ENCODE data around the gene MAP3K20.
"Not testable (repeated sequence)": the region's sequence is repeated elsewhere in the genome, so short reads cannot be mapped to it uniquely, and the experiment has no call there.

Gene MAP3K20

DNA sequence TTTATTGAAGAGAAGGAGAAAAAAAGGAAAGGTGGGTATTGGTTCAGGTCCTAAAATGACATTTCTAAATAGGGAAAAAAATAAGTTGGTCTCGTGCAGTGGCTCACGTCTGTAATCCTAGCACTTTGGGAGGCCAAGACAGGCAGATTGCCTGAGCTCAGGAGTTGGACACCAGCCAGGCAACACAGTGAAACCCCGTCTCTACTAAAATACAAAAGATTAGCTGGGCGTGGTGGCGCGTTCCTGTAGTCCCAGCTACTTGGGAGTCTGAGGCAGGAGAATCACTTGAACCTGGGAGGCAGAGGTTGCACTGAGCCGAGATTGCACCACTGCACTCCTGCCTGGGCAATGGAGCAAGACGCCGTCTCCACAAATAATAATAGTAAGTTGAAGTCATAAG lies 131.5 kb downstream of the MAP3K20 start:
- H3K27ac ChIP-seq (ENCODE audit: low read depth, low read length); H3K9ac ChIP-seq (ENCODE audit: low read length); H3K27me3 ChIP-seq (ENCODE audit: control insufficient read depth, insufficient read depth, low read length); H3K4me1 ChIP-seq (ENCODE audit: control insufficient read depth, insufficient read depth, low read length); H3K36me3 ChIP-seq (ENCODE audit: control insufficient read depth, insufficient read depth, low read length); H3K9me3 ChIP-seq (ENCODE audit: control insufficient read depth, insufficient read depth, low read depth, low read length); H3K4me3 ChIP-seq (ENCODE audit: low read depth, low read length): not testable (repeated sequence)

DNA sequence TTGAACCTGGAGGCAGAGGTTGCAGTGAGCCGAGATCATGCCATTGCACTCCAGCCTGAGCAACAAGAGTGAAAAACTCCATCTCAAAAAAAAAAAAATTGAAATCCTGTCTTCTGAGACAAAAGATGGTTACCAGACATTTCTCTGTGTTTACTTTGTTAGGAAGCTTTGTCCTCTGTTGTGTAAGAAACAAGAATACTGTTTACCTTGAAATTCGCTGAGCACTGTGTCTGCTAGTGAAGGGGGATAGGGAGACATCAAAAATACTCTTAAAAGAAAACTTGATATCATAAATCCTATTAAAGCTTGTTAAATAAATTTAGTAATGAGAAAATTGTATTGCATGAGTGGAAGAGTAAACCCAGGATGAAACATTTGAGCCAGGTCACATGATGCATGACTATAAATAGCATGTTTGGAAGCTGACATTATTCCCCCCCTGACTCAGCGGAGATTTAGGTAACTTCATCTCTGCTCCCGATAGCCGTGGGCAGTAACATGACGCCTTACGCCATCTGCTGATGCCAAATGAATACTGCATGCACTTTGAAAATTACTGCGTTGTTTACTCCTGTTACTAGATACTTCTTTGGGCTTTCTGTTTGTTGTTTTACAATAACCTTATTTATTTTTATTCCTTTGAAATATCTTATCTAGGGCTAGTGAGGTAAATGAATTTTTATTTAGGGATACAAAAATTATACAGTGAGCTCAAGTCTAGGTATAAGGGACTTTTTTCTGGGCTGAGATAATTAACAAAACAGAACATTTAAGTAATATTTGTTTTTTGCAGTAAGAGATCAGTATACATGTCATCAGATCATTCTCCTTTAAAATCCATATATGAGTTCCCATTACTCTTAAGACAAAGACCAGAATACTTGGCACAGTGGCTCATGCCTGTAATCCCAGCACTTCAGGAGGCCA lies 134.9 kb downstream of the MAP3K20 start:
- no peaks in the 10 kb centered on the region for H3K36me3 ChIP-seq (ENCODE audit: control insufficient read depth, insufficient read depth, low read length)
- H3K9me3 ChIP-seq (ENCODE audit: control insufficient read depth, insufficient read depth, low read depth, low read length), result no peaks in the 10 kb centered on the region
- no peak overlapping the region for H3K4me3 ChIP-seq (ENCODE audit: low read depth, low read length)
- H3K27me3 ChIP-seq (ENCODE audit: control insufficient read depth, insufficient read depth, low read length), result no peaks in the 10 kb centered on the region
- H3K4me1 ChIP-seq (ENCODE audit: control insufficient read depth, insufficient read depth, low read length), result no peaks in the 10 kb centered on the region
- no peak overlapping the region for H3K9ac ChIP-seq (ENCODE audit: low read length)
- no peak overlapping the region for H3K27ac ChIP-seq (ENCODE audit: low read depth, low read length)

DNA sequence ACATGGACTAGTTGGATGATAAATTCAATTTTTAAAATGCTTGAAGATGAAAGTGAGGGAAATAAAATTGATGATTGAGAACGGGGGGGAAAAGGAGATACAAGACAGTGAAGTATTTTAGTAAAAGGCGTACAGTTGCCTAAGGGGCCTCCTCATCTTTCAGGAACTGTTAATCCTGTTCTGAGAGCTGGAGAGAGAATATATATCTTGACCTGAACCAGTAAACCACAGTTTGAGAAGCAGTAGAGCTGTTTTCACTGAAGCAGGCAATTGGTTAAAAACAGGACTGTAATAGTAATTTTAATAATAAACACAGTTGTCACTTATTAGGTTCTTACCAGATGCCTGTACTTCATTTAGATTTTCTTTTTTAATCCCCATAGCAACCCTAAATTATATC lies 137.5 kb downstream of the MAP3K20 start:
- H3K27me3 ChIP-seq (ENCODE audit: control insufficient read depth, insufficient read depth, low read length), result no peaks in the 10 kb centered on the region
- 0 out of 2 replicates have a peak, but pooled peaks cover 2% of the 10 kb centered on the region for H3K4me1 ChIP-seq (ENCODE audit: control insufficient read depth, insufficient read depth, low read length)
- H3K36me3 ChIP-seq (ENCODE audit: control insufficient read depth, insufficient read depth, low read length), result no peaks in the 10 kb centered on the region
- H3K4me3 ChIP-seq (ENCODE audit: low read depth, low read length), result no peak overlapping the region
- no peak overlapping the region for H3K27ac ChIP-seq (ENCODE audit: low read depth, low read length)
- H3K9me3 ChIP-seq (ENCODE audit: control insufficient read depth, insufficient read depth, low read depth, low read length), result no peaks in the 10 kb centered on the region
- H3K9ac ChIP-seq (ENCODE audit: low read length), result no peak overlapping the region

DNA sequence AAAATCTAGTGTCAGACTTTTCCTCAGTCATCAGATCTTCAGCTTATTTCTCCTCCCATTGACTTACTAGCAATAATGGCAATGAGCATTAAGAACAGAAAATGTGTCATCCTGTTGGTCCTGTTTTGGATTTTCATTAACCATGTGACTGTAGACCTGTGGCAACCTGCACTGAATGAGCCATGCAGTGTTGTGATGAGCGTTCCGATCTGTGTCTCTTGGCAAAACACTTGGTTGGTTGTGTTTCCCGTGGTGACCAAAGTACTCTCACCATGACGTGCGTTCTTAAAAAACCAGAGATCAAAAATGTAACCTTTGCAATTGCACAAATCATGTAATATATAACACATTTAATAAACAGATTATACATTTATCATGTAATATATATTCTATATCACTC lies 138.6 kb downstream of the MAP3K20 start:
- Histone ChIP-seq H3K36me3 (ENCODE audit: control insufficient read depth, insufficient read depth, low read length) (no peaks in the 10 kb centered on the region), H3K9me3 (ENCODE audit: control insufficient read depth, insufficient read depth, low read depth, low read length) (no peaks in the 10 kb centered on the region), H3K27ac (ENCODE audit: low read depth, low read length) (no peak overlapping the region), H3K4me1 (ENCODE audit: control insufficient read depth, insufficient read depth, low read length) (peaks cover 6% of the 10 kb centered on the region; the same call in 1 of the 2 replicates), H3K4me3 (ENCODE audit: low read depth, low read length) (no peak overlapping the region), H3K27me3 (ENCODE audit: control insufficient read depth, insufficient read depth, low read length) (no peaks in the 10 kb centered on the region), H3K9ac (ENCODE audit: low read length) (no peak overlapping the region)

DNA sequence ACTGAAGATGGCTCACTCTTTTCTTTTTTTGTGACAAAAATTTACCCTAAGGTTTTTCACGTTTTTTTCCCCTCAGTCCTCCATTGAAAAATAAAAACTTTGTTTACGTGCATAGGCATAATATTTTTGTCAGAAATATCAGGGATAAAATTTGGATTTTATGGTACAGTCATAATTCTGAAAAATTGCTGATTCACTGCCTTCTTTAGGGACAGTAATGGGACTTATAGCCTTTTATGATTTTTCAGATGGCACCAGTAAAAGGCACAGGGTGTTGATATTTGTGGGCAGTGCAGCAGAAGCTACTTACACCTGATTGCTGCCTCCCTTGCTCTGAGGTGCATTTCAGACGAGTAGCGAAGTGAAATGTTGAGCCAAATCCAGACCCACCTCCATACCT lies 139.7 kb downstream of the MAP3K20 start:
- Histone ChIP-seq H3K4me3 (ENCODE audit: low read depth, low read length) (no peak overlapping the region), H3K9ac (ENCODE audit: low read length) (no peak overlapping the region), H3K27ac (ENCODE audit: low read depth, low read length) (no peak overlapping the region), H3K9me3 (ENCODE audit: control insufficient read depth, insufficient read depth, low read depth, low read length) (no peaks in the 10 kb centered on the region), H3K4me1 (ENCODE audit: control insufficient read depth, insufficient read depth, low read length) (peaks cover 6% of the 10 kb centered on the region; the same call in 1 of the 2 replicates), H3K36me3 (ENCODE audit: control insufficient read depth, insufficient read depth, low read length) (no peaks in the 10 kb centered on the region), H3K27me3 (ENCODE audit: control insufficient read depth, insufficient read depth, low read length) (no peaks in the 10 kb centered on the region)

DNA sequence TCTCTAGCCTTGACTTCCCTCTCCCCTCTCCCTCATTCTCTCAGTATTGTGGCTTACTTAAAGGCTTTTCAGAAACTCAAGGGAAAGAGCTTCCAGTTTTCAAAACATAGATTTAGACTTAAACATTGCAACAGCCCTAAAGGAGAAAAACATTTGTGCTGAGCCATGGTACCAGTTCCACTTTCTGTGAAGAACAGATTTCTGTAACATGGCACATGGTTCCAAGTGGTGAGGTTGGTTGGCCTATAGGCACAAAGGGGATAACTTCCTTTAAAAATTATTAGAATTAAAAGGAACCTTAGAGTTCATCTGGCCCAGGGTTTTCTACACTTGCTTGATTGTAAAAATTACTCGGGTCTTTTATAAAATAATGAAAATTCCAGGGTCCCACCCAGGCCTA lies 140.4 kb downstream of the MAP3K20 start:
- Histone ChIP-seq H3K9ac (ENCODE audit: low read length) (no peak overlapping the region), H3K36me3 (ENCODE audit: control insufficient read depth, insufficient read depth, low read length) (no peaks in the 10 kb centered on the region), H3K27me3 (ENCODE audit: control insufficient read depth, insufficient read depth, low read length) (no peaks in the 10 kb centered on the region), H3K4me3 (ENCODE audit: low read depth, low read length) (no peak overlapping the region), H3K27ac (ENCODE audit: low read depth, low read length) (no peak overlapping the region), H3K9me3 (ENCODE audit: control insufficient read depth, insufficient read depth, low read depth, low read length) (no peaks in the 10 kb centered on the region), H3K4me1 (ENCODE audit: control insufficient read depth, insufficient read depth, low read length) (peaks cover 6% of the 10 kb centered on the region; the same call in 1 of the 2 replicates)

DNA sequence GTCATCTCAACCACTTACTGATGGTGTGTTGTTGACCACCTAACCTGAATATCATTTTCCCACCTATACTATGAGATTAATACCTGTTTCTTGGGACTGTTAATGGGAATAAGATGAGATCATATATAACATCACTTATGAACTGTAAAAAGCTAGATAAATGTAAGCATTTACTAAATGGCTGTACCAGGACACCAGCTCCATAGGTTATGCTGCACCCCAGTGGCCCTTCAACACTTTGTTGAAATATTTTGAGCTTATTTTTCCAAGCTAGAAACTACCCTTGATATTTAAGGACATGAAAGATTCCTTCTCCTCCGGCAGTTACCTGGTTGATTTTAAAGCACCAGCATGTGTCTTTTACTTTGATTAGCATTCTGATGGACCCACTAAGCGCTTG lies 141.0 kb downstream of the MAP3K20 start:
- Histone ChIP-seq H3K36me3 (ENCODE audit: control insufficient read depth, insufficient read depth, low read length) (no peaks in the 10 kb centered on the region), H3K4me1 (ENCODE audit: control insufficient read depth, insufficient read depth, low read length) (peaks cover 6% of the 10 kb centered on the region; the same call in 1 of the 2 replicates), H3K27ac (ENCODE audit: low read depth, low read length) (no peak overlapping the region), H3K9me3 (ENCODE audit: control insufficient read depth, insufficient read depth, low read depth, low read length) (no peaks in the 10 kb centered on the region), H3K4me3 (ENCODE audit: low read depth, low read length) (no peak overlapping the region), H3K9ac (ENCODE audit: low read length) (no peak overlapping the region), H3K27me3 (ENCODE audit: control insufficient read depth, insufficient read depth, low read length) (no peaks in the 10 kb centered on the region)

DNA sequence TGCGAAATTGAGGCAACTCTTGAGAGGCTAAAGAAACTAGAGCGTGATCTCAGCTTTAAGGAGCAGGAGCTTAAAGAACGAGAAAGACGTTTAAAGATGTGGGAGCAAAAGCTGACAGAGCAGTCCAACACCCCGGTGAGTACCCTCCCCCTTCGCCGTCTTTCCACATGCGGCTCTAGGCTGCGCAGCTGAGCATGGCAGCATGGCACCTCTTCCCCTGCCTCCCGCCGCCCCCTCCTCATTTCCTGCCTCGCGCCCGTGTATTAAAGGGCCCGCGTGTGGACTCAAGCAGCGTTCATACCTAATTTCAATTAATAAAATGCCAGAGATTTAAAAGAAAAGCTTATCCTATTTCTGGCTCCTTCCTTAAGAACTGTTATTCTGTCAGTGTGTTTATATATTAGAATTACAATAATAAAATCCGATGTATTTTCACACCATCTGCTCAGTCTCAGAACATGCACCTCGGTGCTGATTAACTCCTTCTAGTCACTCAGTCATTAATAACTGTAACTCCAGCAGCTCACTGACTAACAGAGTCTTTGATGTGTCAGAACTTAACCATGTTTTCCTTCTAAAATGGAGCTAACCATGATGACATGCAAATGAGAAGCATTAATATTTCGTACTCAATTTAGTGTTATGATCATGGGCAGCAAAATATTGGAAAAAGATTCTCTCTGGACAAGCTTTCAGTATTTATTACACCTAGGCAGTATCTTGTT lies 141.6 kb downstream of the MAP3K20 start:
- Histone ChIP-seq H3K4me1 (ENCODE audit: control insufficient read depth, insufficient read depth, low read length) (peaks cover 6% of the 10 kb centered on the region; the same call in 1 of the 2 replicates), H3K36me3 (ENCODE audit: control insufficient read depth, insufficient read depth, low read length) (no peaks in the 10 kb centered on the region), H3K27me3 (ENCODE audit: control insufficient read depth, insufficient read depth, low read length) (no peaks in the 10 kb centered on the region), H3K9ac (ENCODE audit: low read length) (no peak overlapping the region), H3K4me3 (ENCODE audit: low read depth, low read length) (no peak overlapping the region), H3K27ac (ENCODE audit: low read depth, low read length) (no peak overlapping the region), H3K9me3 (ENCODE audit: control insufficient read depth, insufficient read depth, low read depth, low read length) (no peaks in the 10 kb centered on the region)

DNA sequence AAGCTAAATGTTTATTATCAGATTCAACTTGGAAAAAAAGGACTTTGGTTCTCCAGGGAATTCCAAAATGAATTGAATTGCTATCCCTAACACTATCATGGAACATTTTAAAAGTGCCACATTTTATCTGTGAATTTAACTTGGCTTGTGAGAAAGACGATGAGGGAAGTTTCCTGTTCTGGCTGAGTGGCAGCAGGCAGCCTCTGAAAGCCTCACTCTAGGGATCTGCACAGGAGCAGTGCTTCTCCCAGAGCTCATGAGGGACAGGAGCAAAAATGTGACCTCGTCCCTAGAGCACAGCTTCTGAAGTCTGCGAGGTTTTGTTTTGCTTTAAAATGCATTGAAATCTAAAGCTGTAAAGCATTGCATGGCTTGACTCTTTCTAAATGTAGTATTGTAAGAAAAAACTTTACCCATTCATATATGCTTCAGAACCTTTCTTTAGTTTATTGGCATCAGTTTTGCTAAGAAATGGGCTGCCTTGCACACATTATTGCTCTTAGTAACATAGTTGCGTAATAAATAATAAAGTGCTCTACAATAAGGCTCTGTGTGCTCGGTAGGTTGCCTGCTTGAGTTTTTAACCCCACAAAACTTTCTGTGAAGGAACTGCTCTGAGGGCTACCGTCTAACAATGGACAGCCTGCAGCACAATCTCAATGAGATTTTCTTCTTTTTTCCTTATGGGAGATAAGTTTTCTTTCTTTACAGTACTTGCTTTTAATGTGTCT lies 142.8 kb downstream of the MAP3K20 start:
- Histone ChIP-seq H3K36me3 (ENCODE audit: control insufficient read depth, insufficient read depth, low read length) (no peaks in the 10 kb centered on the region), H3K9me3 (ENCODE audit: control insufficient read depth, insufficient read depth, low read depth, low read length) (no peaks in the 10 kb centered on the region), H3K27me3 (ENCODE audit: control insufficient read depth, insufficient read depth, low read length) (no peaks in the 10 kb centered on the region), H3K27ac (ENCODE audit: low read depth, low read length) (no peak overlapping the region), H3K9ac (ENCODE audit: low read length) (no peak overlapping the region), H3K4me3 (ENCODE audit: low read depth, low read length) (no peak overlapping the region), H3K4me1 (ENCODE audit: control insufficient read depth, insufficient read depth, low read length) (peaks cover 6% of the 10 kb centered on the region; the same call in 1 of the 2 replicates)

DNA sequence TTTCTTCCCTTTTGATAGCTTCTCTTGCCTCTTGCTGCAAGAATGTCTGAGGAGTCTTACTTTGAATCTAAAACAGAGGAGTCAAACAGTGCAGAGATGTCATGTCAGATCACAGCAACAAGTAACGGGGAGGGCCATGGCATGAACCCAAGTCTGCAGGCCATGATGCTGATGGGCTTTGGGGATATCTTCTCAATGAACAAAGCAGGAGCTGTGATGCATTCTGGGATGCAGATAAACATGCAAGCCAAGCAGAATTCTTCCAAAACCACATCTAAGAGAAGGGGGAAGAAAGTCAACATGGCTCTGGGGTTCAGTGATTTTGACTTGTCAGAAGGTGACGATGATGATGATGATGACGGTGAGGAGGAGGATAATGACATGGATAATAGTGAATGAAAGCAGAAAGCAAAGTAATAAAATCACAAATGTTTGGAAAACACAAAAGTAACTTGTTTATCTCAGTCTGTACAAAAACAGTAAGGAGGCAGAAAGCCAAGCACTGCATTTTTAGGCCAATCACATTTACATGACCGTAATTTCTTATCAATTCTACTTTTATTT lies 145.6 kb downstream of the MAP3K20 start:
- H3K4me1 ChIP-seq (ENCODE audit: control insufficient read depth, insufficient read depth, low read length), result peaks cover 6% of the 10 kb centered on the region; the same call in 1 of the 2 replicates
- no peaks in the 10 kb centered on the region for H3K36me3 ChIP-seq (ENCODE audit: control insufficient read depth, insufficient read depth, low read length)
- no peak overlapping the region for H3K4me3 ChIP-seq (ENCODE audit: low read depth, low read length)
- no peaks in the 10 kb centered on the region for H3K9me3 ChIP-seq (ENCODE audit: control insufficient read depth, insufficient read depth, low read depth, low read length)
- no peak overlapping the region for H3K27ac ChIP-seq (ENCODE audit: low read depth, low read length)
- H3K27me3 ChIP-seq (ENCODE audit: control insufficient read depth, insufficient read depth, low read length), result no peaks in the 10 kb centered on the region
- no peak overlapping the region for H3K9ac ChIP-seq (ENCODE audit: low read length)
